ENCODE results near the gene NPIPB8. TPM values are rescaled to one million over a fixed set of nuclear protein-coding genes. Genes with fewer than 3 reads are reported as not detected.
"Not testable (repeated sequence)": the region's sequence is repeated elsewhere in the genome, so short reads cannot be mapped to it uniquely, and the experiment has no call there.

Gene NPIPB8
- total RNA-seq, 1 donor from 2014 or later: not detected

- Mint-ChIP-seq H3K4me3 (ENCODE audit: unreplicated experiment) (no peak within 1 kb of the TSS), H3K27me3 (ENCODE audit: unreplicated experiment) (peaks cover 2% of the 10 kb centered on the region), H3K36me3 (ENCODE audit: unreplicated experiment) (no peaks in the 10 kb centered on the region), H3K27ac (ENCODE audit: unreplicated experiment) (no peak within 1 kb of the TSS), H3K9me3 (ENCODE audit: unreplicated experiment) (peaks cover 2% of the 10 kb centered on the region), H3K4me1 (ENCODE audit: low read depth, unreplicated experiment) (no peaks in the 10 kb centered on the region)
- TF ChIP-seq, protein P1, sequence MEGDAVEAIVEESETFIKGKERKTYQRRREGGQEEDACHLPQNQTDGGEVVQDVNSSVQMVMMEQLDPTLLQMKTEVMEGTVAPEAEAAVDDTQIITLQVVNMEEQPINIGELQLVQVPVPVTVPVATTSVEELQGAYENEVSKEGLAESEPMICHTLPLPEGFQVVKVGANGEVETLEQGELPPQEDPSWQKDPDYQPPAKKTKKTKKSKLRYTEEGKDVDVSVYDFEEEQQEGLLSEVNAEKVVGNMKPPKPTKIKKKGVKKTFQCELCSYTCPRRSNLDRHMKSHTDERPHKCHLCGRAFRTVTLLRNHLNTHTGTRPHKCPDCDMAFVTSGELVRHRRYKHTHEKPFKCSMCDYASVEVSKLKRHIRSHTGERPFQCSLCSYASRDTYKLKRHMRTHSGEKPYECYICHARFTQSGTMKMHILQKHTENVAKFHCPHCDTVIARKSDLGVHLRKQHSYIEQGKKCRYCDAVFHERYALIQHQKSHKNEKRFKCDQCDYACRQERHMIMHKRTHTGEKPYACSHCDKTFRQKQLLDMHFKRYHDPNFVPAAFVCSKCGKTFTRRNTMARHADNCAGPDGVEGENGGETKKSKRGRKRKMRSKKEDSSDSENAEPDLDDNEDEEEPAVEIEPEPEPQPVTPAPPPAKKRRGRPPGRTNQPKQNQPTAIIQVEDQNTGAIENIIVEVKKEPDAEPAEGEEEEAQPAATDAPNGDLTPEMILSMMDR (IDR thresholded peaks at IDR 0.05; ENCODE audit: partially characterized antibody, unreplicated experiment): no peak
- DNase-seq: no peak
Measured at GRCh38 chr16:28609631-28610594, 28.0 kb upstream of the NPIPB8 start, which contains the start of gene SULT1A1. Gene SULT1A1 (minus strand): TSS chr16:28610044. CDS start chr16:28608855, 1,189 bp downstream.

DNA sequence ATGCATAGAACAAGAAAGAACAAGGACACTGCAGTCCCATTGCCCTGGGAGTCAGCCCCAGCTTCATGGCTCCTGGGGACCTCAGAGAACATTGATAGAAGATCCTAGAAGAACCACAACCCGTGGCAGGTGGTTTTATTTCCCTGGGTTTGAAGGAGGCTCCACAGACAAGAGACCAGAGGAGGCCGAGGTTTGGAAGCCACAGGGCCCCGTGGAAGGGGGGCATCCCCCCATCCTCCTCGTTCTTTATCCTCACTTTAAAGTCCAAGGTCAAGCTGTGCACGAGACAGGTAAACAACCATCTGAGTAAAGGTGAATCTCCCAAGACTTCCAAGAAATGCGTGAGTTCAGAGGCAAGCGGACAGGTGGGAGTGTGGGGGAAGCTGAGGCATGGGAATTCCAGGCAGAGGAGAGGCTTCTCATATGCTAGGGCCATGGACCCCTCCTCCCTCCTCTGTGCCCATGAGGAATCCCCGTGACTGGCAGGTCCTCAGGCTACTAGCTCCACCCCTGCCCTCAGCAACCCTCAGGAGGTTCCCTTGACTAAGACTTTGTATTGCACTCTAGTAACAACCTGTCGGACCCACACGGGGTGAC, 27.2 kb upstream of the NPIPB8 start:
- TF ChIP-seq, protein P1 (IDR thresholded peaks at IDR 0.05; ENCODE audit: partially characterized antibody, unreplicated experiment): no peak
- H3K36me3 Mint-ChIP-seq (ENCODE audit: unreplicated experiment): no peaks in the 10 kb centered on the region
- H3K4me1 Mint-ChIP-seq (ENCODE audit: low read depth, unreplicated experiment): no peaks in the 10 kb centered on the region
- DNase-seq: no peak
- peaks cover 2% of the 10 kb centered on the region for H3K27me3 Mint-ChIP-seq (ENCODE audit: unreplicated experiment)
- H3K27ac Mint-ChIP-seq (ENCODE audit: unreplicated experiment): no peak overlapping the region
- H3K4me3 Mint-ChIP-seq (ENCODE audit: unreplicated experiment): no peak overlapping the region
- peaks cover 2% of the 10 kb centered on the region for H3K9me3 Mint-ChIP-seq (ENCODE audit: unreplicated experiment)

DNA sequence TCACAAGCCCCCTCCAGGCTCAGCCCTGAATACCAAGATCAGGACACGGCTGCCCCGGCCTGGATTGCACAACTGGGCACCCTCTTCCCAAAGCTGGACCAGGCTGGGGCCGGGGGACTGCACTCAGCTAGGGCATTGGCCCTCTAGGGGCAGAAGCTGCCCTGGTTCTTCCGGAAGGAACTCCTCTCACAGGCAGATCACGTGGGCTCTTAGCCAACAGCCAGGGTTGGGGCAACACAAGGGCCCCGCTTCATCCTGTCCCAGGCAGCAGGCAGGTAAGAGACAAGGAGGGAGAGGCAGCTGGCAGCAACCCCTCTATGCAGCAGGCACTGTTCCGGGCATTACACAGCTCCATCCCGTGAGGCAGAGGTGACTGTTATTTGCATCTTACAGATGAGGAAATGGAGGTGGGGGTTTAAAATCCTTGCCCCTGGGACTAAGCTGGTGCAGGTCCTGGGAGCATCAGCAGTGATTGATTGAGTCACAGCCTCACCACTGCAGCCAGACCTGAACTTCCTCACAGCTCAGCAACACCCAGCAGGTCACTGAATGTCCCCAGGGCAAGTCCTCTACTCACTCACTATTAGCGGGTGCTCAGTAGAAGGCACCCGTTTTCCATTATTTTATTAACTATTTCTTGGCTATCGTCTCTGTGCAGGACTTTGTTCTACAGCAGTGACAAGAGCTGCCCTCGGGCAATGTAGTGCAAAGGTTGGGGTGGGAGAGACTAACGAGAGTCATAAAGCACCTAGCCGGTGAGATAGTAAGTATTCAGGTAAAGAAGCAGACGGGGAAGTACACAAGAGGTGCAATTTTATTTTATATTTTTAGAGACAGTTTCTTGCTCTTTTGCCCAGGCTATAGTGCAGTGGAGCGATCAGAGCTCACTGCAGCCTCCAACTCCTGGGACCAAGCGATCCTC, 25.2 kb upstream of the NPIPB8 start:
- not testable (repeated sequence) for H3K27me3 Mint-ChIP-seq (ENCODE audit: unreplicated experiment); H3K4me3 Mint-ChIP-seq (ENCODE audit: unreplicated experiment); H3K36me3 Mint-ChIP-seq (ENCODE audit: unreplicated experiment)

GRCh38 chr16:28613912-28614311, 24.0 kb upstream of the NPIPB8 start:
- H3K4me3 Mint-ChIP-seq (ENCODE audit: unreplicated experiment); H3K36me3 Mint-ChIP-seq (ENCODE audit: unreplicated experiment); H3K4me1 Mint-ChIP-seq (ENCODE audit: low read depth, unreplicated experiment); H3K27me3 Mint-ChIP-seq (ENCODE audit: unreplicated experiment); H3K9me3 Mint-ChIP-seq (ENCODE audit: unreplicated experiment); DNase-seq; H3K27ac Mint-ChIP-seq (ENCODE audit: unreplicated experiment): not testable (repeated sequence)

More for the DNA sequence above, 25.2 kb upstream of the NPIPB8 start:
- H3K4me1 Mint-ChIP-seq (ENCODE audit: low read depth, unreplicated experiment); DNase-seq; H3K9me3 Mint-ChIP-seq (ENCODE audit: unreplicated experiment); H3K27ac Mint-ChIP-seq (ENCODE audit: unreplicated experiment): not testable (repeated sequence)

DNA sequence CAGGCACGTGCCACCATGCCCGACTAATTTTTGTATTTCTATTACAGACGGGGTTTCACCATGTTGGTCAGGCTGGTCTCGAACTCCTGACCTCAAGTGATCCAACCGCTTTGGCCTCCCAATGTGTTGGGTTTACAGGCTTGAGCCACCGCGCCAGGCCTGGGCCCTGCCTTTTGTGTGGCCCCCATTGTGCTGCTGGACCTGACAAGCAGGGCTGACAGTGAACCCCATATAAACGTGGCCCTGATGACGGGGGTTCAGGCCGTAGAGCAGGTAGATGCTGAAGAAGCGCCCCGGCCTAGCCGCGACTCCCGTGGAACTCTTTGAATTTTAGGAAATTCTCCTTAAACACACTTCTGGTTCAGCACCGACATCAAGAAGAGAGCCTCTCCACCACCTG, 23.3 kb upstream of the NPIPB8 start:
- not testable (repeated sequence) for H3K27ac Mint-ChIP-seq (ENCODE audit: unreplicated experiment); H3K4me1 Mint-ChIP-seq (ENCODE audit: low read depth, unreplicated experiment); H3K9me3 Mint-ChIP-seq (ENCODE audit: unreplicated experiment); DNase-seq; H3K36me3 Mint-ChIP-seq (ENCODE audit: unreplicated experiment); H3K27me3 Mint-ChIP-seq (ENCODE audit: unreplicated experiment); H3K4me3 Mint-ChIP-seq (ENCODE audit: unreplicated experiment)

All from glutamatergic neuron (in vitro differentiated cells).